Renal cortical epithelial cell (primary cell): Measurements from ENCODE around the gene ROGDI. TPM values are rescaled to one million over a fixed set of nuclear protein-coding genes. Genes with fewer than 3 reads are reported as not detected.
A peak's percentile ranks its signal among the peaks of the same experiment; 100 is the strongest.

Source experiments
- DNase-seq: peaks from one replicate; pipeline ENCODE4 v3.0.0-alpha.2; 2011; ENCODE audit warnings: low read depth
- total RNA-seq: library from RNA; depleted of rRNA; stranded (reverse); fragments of >200 nt; gene quantifications from 2 replicates; pipeline ENCODE4 v1.2.3, GENCODE V29; 2014

ROGDI gene, protein sequence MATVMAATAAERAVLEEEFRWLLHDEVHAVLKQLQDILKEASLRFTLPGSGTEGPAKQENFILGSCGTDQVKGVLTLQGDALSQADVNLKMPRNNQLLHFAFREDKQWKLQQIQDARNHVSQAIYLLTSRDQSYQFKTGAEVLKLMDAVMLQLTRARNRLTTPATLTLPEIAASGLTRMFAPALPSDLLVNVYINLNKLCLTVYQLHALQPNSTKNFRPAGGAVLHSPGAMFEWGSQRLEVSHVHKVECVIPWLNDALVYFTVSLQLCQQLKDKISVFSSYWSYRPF
- total RNA-seq: 16.3 and 24.5 TPM in 2 replicates

DNA sequence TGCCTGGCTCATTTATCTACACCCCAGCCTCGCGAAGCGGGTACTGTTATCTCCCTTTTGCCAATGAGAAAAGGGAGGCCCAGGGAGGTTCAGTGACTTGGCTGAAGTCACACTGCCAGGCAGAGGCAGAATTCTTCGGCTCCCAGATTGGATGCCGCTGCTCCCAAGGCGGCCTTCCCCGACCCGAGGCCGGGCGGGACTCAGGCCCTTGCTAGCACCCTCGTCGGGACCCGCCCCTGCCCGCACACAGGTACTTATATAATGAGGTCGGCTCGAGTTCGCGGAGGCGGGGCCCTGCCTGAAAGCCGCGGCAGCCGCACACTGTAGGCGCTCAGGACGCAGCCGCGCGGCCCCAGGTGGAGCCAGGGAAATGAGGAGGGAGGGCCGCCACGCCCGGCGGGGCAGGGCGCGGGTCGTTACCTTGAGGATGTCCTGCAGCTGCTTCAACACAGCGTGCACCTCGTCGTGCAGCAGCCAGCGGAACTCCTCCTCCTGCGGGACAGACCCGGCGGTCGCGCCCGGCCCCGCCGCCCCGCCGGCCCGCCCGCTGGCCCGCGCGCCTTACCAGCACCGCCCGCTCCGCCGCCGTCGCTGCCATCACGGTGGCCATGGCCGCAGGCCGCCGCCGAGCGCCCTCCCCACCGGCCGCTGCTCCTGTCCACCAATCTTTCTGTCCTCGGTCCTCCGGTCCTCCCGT, at the start of gene ROGDI:
Gene ROGDI, minus strand, starts transcription at position 672 of the 697 bp plus-strand sequence. Its CDS starts 62 bp downstream, at position 610.
- peak; percentile 47 for DNase-seq

DNA sequence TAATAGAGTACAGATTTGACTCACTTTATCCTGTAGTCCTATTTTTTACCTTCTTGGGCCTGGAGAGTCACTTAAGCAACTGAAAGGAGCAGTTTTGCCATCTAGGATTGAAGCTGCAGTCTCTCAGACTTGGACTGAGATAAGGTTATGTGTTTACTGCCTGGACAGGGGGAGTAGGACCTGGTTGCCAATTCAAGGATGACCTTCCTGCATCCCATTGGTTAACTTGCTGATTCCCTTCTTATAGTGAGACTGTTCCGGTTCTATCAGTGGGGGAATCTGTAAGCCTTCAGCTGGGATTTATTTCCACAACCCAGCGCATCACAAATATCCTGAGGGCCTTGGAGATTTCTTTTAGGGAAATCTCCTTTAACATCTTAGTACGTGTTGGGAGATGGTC, 47.8 kb upstream of the ROGDI start:
- DNase-seq: no peak

DNA sequence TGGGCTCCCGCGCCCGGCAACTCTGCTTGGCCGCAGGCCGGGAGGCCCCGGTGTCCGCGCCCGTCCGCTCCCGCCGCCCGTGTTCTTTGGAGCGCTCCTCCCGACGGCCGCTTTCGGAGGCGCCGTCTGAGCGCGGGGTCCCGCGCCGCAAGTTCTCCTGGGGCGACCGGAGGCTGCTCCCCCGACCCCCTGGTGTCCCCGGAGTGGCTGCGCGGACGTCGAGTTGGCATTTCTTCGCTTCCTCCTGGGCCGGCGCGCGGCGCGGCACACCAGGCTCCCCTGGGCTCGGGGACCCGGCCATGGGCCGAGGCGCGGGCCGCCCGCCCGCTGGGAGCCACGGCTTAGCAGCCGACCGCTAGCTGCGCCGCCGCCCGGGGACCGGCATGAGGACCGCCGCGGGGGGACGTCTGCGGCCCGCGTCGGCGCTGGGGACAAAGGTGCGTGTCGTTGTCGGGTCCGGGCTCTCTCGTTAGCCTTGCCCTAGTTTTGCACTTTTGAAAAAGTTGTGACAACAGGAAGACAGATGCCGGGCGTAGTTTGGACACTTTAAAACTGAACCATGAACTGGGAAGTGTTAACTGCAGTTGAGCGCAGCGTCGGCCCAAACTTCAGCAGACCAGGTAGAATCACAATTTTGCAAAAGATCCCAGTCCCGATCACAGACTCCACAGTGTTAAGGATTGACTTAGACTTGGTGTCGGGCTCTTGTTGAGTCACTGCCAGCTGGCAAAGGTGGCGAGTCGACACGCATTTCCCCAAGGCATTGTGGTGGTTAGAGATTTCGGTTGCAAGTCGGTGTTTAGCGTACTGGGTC, 45.5 kb upstream of the ROGDI start:
- peak; percentile 65 for DNase-seq

DNA sequence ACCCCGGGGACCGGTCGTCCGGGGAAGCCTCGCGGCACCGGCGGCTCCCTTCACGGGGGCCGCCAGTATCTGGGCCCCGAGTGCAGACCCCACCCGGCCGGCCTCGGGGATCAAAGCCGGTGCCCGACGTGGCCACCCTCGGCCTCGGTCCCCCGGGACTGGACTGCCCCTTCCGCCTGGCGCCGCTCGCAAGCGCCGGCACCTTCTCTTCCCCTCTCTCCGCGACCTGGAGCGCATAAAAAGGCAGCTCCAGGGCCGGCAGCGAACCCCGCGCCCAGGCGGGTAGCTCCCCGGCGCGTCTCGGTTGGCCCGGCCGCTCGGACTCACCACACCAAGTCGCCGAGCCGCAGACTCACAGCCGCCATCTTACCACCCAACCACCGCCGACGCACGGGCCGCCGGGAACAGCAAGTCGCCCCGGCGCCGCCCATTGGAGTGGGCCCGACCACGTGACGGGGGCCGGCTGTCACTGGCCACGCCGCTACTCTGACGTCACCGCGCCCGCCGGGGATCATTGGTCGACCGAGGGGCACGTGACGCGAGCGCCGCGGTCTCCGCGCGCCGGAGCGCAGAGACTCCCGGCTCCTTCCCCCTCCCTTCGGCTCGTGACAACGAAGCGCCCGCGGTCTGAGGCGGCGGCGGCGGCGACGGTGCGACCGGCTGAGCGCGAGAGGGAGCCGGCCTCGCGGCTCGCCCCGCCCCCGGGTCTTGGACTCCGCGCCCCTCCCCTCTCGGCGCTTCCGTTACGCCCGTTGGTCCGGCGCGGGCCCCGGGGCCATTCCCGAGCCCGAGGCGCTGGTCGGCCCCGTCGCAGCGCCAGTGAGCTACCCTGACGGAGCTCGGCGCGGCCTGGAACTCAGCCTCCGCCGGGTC, 44.7 kb upstream of the ROGDI start, which contains the start of the genes GLYR1 and UBN1:
Gene GLYR1, minus strand, starts transcription at position 388 of the 873 bp plus-strand sequence. Its CDS starts 23 bp downstream, at position 365.
Gene UBN1, plus strand, starts transcription at position 581 of the 873 bp plus-strand sequence. CDS start 5,437 bp downstream, outside the sequence.
- peak; percentile 82 for DNase-seq

DNA sequence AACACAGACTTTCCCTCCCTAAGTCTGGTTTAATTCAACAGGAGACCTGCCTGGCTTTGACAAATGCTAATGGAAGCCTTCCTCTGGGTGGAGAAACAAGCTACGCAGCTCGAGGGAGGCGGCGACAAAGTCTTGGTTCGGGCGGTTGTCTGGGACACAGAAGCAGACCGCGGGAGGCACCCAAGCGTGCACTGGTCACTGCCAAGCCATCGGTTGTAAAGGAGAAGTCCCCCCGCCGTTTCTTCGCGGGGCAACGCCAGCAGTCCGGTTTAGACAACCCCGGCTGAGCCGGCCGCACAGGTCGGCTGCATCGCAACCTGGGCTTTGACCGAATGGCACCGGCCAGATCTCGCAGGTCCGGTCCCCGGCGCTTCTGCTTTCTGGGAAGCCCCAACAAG, 44.1 kb upstream of the ROGDI start:
- DNase-seq: peak; percentile 67

DNA sequence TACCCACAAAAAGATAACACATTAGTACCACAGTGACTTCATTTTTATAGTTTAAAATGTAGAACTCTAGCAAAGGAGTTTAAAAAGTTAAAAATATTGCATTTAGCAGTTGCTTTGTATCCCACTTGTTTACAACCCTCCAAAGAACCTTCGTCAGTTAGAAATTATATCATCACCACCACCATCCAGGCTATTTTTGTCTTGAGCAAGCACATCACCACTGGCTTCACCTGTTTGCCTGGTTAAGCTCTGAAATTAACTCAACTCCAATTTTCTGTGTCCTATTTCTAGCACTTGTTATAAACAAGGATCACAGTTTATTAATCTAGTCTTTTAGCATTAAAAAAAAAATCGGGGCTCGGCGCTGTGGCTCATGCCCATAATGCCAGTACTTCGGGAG, 38.6 kb upstream of the ROGDI start:
- no peak for DNase-seq

DNA sequence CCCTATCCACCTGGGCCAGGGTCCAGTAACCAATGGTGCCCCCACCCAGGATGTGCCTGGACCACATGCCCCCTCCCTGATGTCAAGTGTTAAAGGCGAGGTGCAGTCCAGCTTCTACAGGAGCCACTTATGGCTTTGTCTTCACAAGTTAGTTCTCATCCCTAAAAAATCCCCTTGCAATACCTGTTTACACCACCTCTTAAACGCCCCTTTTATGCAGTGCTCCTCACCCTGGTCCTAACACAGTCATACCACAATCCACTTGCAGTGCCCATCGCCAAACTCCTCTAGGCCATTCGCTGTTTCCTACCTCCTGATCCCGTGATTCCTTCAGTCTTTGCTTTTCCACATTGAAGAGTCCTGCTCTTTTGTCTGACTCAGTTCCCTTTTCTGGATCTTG, 37.5 kb upstream of the ROGDI start:
- DNase-seq: no peak

DNA sequence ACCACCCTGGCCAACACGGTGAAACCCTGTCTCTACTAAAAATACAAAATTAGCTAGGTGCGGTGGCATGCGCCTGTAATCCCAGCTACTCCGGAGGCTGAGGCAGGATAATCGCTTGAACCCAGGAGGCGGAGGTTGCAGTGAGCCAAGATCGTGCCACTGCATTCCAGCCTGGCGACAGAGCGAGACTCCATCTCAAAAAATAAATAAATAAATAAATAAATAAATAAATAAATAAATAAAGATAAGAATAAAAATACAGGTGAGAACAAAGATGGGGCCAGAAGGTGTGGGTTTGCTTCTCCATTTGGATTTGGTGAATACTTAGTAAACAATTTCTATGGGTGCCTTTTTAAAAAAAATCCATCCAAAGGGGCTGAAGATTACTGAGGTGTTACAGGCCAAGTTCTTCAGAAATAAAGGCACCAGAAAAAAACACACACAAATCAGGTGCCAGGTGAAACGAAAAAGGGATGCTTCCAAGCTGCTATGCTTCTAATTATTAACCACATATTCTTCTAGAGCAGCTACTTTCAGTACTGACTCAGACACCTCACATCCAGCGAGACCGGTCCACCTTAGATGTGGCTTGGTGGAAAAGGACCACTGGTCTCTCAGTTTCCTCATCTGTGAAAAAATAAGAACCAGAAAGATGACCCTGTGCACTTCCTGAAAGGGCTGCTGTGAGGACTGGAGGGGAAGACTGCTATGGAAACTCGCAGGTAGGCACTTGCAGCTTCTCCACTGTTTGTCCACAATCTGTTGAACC, 35.5 kb upstream of the ROGDI start:
- peak; percentile 45 for DNase-seq

DNA sequence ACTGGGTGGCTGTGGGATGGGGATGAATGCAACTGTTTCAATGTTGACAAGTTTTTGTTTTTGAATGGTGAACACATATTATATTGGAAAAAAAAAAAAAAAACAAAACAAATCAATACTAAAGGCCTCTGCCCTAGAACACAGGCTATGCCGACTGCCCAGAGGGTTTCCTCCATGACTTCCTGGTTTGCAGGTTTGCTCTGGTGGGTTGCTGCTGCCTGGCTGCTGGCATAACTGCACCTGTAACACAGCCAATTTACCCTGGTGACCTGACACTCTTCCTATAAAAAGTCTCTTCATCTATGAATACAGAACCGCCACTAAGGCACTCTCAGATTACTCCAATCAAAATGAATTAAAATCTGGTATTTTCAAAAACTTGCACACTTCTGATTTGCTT, 34.3 kb upstream of the ROGDI start:
- no peak for DNase-seq

DNA sequence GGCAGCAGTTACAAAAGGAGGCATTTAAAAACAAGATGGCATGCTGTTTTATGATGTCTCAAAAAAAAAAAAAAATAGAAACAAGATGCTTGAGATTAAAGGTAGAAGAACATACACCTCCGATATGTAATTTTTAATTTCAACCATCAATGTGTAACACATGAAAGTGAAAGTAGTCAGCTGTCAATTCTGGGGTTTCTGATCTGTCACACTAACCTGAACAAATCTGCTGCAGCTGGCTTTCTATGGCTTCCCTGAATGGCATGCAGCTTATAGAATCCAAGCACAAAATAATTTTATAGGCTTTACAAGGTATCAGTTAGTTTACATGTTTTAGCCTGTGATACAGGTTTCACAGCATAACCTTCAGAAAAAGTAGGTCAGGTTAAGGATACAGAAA, 31.2 kb upstream of the ROGDI start:
- no peak for DNase-seq

DNA sequence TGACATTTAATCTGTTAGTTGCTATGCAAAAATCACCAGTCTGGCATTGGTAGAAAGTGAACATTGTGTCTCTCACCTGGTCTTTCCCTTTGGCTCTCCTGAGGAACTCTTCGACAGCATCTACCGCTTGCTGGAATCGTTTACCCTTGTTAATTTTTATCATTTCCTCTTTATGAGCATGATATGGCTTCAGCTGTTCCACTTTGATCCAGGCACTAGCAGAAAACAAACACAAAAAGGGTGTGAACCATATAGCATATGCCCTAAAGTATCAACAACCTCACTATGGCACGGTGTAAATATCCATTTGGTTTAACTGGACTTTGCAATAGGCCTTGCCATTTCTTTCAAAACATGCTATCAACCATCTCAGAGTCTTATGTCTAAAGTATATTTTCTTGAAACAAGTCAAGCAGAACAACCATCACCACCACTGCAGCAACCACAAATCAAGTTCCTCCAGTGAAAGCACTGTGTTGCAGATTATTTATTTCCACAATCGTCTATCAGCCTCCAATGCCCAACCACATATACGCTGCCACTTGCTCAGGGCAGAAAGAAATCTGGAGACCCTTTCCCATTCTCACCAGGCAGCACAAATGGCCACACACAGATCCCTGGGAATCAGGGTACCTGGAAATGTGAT, 30.4 kb upstream of the ROGDI start:
- peak; percentile 15 for DNase-seq

DNA sequence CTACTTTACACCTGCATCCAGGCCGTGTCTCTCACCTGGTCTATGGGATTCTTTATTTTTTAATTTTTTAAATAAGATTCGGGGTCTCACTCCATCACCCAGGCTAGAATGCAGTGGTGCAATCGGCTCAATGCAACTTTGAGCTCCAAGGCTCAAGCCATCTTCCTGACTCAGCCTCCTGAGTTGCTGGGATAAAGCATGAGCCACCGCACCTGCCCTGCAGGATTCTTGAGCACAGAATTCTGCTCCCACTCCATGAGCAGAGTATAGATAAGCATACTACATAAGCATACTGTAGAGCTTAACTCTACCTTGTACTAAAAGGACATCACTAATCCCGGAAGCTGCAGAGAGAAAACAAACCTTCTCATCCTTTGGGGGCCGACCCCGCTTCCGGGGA, 29.2 kb upstream of the ROGDI start:
- no peak for DNase-seq

DNA sequence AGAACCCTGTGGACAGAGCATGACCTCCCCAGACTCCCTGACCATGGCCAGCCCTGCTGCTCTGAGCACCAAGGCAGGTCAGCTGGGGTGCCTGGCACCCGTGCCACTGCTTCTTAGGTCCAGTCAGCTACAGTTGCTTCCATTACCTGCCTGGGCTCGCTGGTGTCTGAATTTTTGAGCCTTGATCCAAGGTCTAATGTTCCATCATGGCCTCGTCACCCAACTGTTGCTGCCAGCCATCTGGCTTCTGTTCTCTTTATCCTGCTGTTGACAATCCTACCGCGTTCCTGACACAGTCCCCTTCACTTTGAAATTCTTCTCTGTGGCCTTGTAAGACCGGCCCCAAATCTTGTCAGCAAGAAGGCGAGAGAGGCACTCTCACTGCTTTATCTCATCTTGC, 28.0 kb upstream of the ROGDI start:
- no peak for DNase-seq

DNA sequence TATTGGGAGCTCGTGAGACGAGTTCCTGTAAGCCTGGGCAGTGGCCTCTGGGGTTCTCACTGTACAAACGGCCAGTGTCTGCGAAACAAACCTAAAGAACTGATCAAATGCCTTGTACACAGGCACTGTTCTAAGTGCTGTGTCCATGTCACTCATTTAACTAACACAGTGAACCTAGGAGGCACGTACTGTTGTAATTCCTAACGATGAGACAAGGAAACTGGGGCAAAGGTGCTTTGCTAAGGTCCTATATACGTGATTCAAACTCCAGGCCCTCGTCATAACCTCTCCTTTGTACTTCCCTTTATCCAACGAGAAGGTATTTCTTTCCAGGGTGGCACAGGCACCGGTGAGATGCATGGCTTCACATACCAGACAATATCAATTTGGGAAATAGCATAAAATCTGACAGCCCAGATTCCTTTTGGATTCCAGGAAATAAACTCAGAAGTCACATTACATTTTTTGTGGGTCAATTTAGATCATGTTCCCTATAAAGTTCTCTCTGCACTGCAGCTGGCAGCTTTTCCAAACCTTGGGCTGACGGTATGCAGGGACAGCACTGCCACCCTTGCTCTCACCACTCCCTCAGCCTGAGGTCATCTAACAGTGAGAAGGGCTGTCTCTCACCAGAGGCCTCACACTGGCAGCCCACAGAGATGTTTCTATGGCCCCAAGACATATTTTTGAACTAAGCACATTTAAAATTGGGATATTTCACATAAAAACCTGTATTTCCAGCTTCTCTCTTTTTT, 26.3 kb upstream of the ROGDI start:
- DNase-seq: no peak

DNA sequence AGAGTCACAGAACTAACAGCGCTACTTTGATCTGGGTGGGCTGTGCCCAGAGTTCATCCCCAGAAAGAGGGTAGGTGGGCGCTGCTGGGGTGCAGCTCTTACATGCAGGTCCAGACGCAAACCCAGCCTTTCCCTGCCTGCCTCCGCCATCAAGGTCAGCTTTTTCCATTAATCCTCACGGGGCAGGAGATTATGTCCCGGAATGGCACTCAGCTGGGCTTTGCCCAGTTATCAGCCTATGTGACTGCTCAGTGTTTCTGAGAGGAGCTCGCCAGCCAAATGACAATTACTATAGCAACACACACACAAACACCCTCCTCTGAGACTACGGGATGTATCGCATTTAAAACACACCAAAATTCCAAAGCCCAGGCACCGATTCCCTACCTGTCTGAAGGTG, 24.5 kb upstream of the ROGDI start:
- no peak for DNase-seq

DNA sequence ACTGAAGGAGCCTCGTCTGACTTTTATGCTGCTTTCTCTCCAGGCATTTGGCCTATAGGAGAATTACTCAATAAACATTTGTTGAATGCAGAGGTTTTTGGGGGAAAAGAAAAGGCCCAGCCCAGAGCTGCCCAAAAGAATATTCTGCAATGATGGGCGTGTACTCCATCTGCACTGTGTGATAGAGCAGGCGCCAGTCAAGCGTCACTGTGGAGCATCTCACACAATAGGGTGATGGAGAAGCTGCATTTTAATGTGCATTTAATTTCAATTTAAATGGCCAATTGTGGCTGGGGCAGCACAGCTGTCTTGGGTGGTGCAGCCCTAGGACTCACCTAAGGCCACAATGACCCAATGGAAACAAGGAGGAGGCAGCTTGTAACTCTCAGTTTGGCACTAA, 24.1 kb upstream of the ROGDI start:
- DNase-seq: no peak

DNA sequence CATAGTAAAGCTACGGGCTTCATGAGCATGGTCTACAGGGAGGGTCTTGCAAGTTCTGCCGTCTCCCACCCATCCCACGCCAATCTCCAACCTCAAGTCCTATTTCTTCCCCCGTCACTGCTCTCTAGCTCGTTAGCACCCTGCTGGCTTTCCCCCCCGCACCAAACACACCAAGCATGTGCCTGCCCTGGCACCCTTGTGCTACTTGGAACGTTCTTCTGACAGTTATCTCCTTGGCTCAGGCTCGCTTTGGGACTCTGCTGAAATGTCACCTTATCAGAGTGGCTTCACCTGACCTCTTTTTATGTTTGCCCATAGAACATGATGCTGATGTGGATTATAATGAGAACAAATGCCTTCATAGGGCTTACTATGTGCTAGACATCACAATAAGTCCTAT, 22.8 kb upstream of the ROGDI start:
- no peak for DNase-seq

DNA sequence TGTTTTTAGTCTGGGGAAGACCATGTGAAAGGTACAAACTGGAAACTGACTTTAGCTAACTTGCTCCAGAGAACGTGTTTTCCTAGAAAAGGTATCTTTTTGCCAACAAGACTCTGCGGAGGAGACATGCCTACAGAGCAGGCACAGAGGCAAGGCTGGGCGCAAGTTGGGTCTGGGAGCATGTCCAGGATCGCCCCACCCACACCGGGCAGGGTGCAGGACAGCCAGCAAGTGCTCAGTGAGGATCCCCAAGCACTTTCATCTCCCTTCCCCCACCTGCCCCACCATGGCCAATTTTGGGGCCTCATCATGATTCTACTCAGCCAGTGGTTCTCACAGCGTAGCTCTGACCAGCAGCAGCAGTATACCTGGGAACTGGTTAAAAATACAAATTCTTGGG, 18.2 kb upstream of the ROGDI start:
- DNase-seq: no peak

DNA sequence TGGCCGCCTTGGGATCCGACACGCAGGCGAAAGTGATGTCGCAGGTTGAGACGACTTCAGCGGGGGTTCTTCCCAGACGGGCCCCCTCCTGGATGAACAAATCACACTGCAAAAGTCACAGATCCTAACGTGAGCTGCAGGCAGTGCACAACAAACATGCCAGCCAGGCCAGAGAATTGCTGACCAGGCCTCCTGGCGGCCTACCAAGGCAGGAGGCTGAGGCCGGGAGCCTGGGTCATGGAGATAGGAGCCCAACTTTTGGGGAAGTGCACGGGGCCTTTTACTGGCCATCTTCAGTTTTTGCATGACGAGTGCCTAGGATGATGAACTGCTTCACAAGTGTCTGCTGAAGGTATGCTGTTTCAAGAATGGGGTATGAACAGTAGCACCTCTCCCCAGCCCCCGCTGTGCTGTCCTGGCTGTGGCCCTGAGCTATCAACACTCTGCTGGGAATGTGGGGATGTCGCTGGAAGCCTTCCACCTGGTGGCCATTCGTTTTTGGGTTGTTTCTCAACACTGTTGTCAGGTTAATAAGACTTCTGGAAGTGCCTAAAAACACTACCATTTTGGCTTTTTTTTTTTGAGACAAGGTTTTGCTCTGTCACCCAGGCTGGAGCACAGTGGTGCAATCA, 12.2 kb upstream of the ROGDI start:
- DNase-seq: no peak
